OCI-LY3 (cell line): ENCODE results near the gene IP6K1.

Experiments
- CTCF ChIP-seq: fragments of 200-600, 300-600 bp; sonication (generic); IDR thresholded peaks from 2 replicates; pipeline ENCODE4 v1.5.1; 2014; ENCODE audit warnings: antibody characterized with exemption, low read length, low read depth
- EZH2phosphoT487 ChIP-seq: fragments of 200-600 bp; shearing (Covaris generic); IDR thresholded peaks from 2 replicates; pipeline ENCODE4 v1.6.1; 2018; ENCODE audit warnings: antibody characterized with exemption, mixed run types, low read depth

- TF ChIP-seq CTCF: no peak
- no peak for TF ChIP-seq EZH2phosphoT487
Observed at GRCh38 chr3:49805897-49806701, 19.8 kb upstream of the IP6K1 start.
